NCI-H2107 (cell line): ENCODE data around the gene SCGN.

ENCODE experiments used
- DNase-seq: peaks from one replicate; lab custom pipeline; 2025; lab: John Stamatoyannopoulos, UW

SCGN gene

DNA sequence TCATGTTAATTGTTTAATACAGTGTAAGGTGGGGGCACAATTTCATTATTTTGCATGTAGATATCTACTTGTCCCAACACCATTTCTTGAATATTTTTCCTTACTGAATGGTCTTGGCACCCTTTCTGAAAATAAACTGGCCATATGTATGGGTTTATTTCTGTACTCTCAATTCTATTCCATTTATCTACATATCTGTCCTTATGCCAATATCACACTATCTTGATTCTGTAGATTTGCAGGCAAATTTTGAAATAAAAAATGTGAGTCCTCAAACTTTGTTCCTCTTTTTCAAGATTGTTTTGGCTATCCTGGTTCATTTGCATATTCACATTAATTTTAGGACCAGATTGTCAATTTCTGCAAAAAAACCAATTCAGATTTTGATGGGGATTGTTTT, 34.8 kb downstream of the SCGN start:
- no peak for DNase-seq

GRCh38 chr6:25689966-25690365, 38.0 kb downstream of the SCGN start:
- no peak for DNase-seq

DNA sequence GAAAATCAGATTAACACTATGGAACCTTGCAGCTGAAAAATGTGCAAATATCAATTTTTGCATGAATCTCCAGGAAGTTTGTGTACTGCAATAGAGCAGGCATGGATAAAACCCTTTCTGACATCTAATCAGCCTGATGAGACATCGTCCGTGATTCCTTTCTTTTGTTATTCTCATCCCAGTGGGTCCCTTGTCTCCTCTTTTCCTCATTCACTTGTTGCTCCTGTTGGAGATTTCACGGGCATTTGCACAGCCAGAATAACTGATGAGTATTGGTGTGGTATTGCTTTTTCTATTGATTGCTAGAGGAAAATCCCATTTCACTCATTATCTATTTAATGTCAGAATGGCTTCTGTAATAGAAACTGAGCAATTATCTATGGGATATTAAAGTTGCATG, 39.9 kb downstream of the SCGN start:
- DNase-seq = no peak

GRCh38 chr6:25692472-25692871, 40.5 kb downstream of the SCGN start:
- DNase-seq = no peak

DNA sequence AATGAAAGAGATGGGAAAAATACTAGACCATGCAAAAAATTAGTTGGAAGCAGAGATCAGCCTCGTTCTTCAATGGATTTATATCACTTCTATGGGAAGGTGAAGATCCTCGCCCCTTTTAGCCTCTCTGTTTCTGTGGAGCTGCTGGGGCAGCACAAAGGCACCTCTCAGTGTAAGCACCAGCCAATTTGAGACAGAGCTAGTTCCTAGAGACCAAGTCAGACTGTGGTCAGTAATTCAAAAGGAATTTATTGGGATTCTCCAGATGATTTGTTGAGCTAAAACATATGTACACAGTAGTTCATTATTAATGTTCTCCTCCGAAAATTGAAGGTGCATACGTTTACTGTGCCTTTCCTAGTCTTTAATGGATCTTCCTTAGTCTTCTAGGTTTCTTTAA, 42.4 kb downstream of the SCGN start:
- no peak for DNase-seq

DNA sequence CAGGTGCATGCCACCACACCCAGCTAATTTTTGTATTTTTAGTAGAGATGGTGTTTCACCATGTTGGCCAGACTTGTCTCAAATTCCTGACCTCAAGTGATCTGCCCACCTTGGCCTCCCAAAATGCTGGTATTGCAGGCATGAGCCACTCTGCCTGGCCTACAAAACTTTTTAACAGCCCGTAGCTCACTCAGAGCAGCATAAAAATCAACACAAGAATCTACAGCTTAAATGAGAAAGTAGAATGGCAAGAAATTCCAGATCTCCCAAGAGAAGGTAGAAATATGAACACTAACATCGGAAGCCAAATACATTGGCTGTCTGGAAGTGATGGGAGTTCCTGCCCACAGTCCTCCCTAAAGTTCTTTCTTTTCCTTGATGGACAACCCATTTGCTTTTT, 43.7 kb downstream of the SCGN start:
- DNase-seq = no peak

DNA sequence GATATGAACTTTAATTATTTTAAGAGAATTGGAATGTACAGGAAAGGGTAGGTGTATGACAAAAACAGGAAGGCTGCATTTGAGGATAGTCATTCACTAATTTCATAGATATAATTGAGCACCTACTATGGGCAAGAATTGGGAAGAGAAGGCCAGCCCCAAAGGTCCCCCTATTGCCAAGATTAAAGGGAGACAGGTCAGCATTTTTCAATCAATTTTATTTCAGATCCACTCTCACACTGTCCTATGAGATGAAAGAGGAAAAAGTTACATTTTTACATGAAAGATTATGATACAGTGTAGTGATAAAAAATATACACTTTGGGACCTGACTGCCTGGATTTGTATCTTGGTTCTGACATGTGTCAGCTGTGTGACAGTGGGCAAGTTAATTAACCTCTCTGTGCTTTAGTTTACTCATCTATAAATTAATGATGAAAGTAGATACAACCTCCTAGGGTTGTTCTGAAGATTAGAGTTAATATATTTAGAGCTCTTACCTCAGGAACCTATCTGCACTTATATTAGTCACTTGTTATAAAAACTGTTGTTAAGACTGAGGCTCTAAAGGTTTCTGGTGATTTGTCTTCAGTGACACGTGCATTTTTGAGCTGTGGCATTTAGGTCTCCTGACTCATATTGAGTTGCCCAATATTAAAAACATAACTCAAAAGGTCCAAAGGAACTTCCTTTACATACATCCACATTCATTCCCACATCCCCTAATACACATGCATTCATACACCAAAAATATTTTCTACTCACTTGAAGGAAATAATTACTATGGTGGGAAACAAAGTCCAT, 45.7 kb downstream of the SCGN start:
- DNase-seq = no peak

DNA sequence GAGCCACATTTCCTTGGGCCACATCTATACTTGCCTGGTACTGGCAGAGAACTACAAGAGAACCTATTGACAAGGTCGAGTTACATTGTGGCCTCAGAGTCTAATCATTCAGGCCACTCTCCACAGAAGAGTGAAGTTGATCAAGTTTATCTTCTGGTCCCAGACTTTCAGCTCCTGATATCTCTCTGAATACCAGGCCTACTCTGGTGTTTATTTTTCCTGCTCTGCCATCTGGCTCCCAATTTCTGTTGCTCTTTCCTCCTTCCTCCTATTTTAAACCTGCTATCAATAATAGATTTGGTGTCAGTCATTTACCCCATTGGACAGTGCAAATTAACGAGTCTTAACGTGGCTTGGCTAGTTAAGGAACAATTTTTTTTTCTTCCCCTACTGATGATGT, 46.6 kb downstream of the SCGN start:
- DNase-seq = no peak

DNA sequence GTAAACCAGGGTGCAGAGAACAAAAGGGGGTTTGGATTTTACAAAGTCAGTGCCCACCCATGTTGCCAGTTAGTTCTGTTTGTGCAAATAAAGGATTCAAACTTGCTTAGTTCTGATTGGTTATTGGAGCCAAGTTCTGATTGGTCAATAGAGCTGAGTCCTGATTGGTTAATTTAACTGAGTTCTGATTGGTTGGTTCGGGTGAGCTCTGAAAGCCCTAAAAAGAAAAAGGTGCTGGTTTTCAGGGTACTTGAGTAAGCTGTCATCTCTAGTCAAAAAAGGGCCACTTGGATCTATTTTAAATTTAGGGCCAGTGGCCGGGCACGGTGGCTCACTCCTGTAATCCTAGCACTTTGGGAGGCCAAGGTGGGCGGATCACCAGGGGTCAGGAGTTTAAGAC, 47.6 kb downstream of the SCGN start:
- DNase-seq = no peak

DNA sequence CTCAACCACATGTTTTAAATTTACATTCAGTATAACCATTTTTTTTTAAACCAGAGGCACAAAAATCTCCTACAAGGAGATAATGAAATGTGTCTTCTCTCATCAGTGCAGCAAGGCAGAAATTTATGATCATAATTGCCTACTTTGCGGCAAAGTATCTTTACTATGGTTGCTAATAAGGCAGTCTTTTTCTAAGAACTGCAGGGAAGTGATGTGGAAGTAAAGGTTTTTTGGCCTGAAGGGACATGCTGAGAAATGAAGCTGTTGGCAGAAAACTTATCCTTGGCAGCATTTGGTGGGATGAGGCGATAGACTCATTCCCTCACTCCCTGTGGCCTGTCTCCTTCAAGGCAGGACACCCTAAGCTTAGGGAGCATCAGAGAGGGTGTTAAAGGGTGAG, 48.7 kb downstream of the SCGN start:
- no peak for DNase-seq

DNA sequence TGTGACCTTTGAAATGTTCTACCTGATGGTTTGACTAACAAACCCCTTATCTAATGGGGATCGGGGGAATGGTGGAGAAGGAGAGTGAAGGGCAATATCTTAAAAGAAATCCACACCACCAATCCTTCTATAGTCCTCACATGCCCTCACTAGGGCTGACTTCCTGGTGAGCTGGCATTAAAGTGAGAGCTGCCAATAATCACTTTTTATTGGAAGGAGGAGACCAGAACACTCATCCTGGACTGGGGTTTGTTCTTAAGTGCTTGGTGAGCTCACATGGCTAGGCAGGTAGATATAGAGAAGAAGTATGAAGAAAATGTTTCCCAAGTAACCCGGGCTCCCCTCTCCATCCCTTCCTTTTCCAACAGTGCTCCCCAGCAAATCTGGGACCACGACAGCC, 49.8 kb downstream of the SCGN start:
- no peak for DNase-seq

DNA sequence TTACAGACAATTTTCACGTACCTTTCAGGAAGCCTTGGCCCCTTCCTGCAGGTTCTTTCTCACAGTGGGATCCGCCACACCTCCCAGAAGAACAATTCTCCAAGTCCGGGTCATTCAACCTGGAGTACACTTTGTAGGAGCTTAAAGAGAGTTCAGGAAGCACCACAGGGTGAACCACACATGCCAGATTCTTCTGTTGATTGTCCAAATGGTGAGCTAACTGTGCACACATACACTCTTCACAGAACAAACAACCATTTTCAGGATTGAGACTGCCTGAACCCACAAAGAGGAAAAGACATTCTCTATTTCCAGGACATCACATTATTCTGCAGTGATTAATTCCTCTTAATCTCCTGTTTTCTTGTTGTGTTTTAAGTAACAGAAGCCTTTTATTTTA, 51.0 kb downstream of the SCGN start:
- DNase-seq = no peak

GRCh38 chr6:25704001-25704400, 52.0 kb downstream of the SCGN start:
- no peak for DNase-seq

DNA sequence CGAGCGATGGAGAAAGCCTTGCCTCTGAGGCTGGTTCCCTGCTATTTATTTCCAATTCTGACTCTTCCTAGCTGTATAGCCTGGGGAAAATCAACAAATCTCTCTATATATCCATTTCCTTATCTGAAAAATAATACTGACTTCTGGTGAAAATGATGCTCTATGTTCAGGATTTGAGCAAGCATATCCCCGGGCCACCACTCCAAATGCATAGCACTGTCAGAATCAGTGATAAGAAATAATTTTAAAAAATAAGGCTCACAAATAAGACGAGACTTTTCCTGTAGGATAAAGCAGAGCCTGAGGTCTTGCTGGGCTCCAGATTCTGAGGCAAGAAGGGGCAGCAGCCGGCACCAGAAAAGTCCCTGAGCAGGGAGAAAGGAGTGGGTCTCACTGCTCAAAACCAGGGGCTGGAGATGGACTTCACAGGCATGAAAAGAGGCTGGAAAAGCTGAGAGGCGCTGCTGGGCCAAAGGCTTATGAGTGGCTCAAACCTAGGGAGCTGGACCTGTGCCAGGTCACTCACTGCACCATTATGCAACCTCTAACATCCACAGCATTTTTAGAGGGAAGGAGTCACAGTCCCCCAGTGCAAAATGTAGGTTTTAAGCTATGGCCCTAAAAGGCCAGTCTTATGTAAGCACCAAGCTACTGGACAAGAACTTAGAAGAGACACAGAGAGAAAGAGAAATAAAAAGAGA, 54.4 kb downstream of the SCGN start:
- no peak for DNase-seq

DNA sequence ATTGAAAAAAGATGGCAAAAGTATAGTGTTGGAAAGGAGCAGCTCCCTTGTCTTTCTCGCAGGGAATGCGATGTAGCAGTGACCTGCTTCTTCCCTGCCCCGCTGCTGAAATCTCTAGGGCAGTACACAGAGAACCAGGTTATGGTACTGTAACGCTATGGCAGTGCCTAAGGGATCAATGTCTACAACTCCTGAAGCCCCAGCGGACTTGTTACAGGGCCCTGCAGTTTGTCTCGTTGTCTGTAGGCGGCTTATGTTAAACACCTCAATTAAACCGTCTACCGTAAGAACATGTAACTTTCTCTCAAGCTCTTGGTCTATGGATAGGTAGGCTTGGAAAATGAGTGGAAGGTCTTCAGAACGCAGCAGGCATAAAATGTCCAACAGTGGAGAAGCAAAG, 57.7 kb downstream of the SCGN start:
- no peak for DNase-seq

GRCh38 chr6:25710287-25710686, 58.3 kb downstream of the SCGN start:
- DNase-seq = no peak

GRCh38 chr6:25713824-25714223, 61.8 kb downstream of the SCGN start:
- DNase-seq = peak; percentile 1

GRCh38 chr6:25714765-25715164, 62.8 kb downstream of the SCGN start:
- no peak for DNase-seq

DNA sequence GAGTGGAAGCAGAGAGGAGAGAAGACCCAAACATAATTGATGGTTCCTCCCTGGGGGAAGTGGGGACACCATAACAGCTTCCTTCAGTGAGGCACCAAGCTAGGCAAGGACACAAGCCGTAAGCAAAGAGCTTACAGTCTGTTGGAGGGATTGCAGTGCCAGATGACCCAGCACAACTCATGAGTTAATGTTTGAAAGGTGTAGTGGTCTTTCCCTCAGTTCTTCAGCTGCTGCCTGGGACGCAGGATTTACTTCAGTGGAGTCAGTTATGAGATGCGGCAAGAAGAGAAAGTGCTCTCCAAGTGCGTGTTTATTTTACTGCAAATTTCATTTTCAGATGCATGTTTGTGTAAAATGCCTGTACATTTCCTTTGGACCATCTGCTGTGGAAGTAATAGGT, 63.8 kb downstream of the SCGN start:
- DNase-seq = no peak

DNA sequence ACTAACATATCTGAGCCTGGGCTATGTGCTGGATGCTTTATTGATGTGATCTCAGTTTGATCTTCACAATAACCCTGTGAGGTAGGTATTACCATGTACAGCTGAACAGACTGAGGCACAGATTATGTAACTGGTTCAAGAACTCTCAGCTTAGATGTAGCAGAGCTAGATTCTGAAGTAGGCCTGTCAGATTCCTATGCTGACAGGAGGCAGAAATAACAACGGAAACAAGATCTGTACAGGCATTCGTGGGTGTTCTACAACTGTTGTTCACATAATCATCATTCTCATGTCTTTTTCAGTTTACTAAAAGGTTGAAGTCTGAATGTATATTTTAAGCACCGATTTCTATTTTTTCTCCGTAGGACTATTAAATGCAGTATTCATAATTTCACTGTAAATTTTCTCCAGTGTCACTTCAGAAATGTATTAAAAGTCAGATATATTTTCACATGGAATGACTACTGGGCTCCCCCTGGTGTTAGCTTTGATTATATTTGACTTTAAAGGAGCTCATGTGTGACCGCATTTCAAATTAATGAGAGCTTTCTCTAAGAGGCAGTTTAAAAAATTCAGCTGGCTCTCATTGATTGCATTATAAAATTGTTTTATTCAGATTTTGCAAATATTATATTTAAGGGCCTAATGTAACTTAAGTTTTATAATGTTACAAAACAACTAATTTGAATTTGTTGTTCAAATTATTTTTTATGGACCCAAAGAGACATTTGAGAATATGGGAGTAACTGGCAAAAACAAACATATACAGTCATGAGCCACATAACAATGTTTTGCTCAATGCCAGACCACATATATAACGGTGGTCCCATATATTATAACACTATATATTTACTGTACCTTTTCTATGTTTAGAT, 66.1 kb downstream of the SCGN start:
- peak; percentile 5 for DNase-seq

GRCh38 chr6:25726122-25726911, 74.3 kb downstream of the SCGN start:
- no peak for DNase-seq

- no peak for DNase-seq
Measured at GRCh38 chr6:25727028-25727427, 75.0 kb downstream of the SCGN start.
